IMR-90 (cell line): Measurements from ENCODE around the gene XPO4. TPM values are rescaled to one million over a fixed set of nuclear protein-coding genes. Genes with fewer than 3 reads are reported as not detected.

Experiments
- ATAC-seq: fragments of 200-7000 bp; cut with Tn5 transposase; 2 replicates; pipeline ENCODE4 v1.9.1; 2020; ENCODE audit warnings: low read depth, mild to moderate bottlenecking, moderate library complexity
- BruUV-seq: library from RNA; stranded (reverse); fragments of 400-500 nt; replicated peaks from 2 replicates; lab custom pipeline; 2021; lab: Mats Ljungman, UMichigan
- CTCF ChIA-PET: fragments of 300-600 bp; formaldehyde crosslinking; extraction: SDS; loops from one replicate; lab custom pipeline; 2021; ENCODE audit warnings: antibody characterized with exemption; lab: Yijun Ruan, JAX
- POLR2A ChIA-PET: fragments of 300-600 bp; sonication (Branson Sonifier 250); formaldehyde crosslinking; loops from one replicate; lab custom pipeline; 2022; ENCODE audit warnings: antibody characterized with exemption; ENCODE audit not compliant: unreplicated experiment; lab: Charles Lee
- DNase-seq: peaks from one replicate; pipeline ENCODE4 v3.0.0; 2013
- H2AFZ ChIP-seq: replicated peaks from 2 replicates; pipeline ENCODE3; 2013; ENCODE audit warnings: low read length, mild to moderate bottlenecking; ENCODE audit not compliant: poor library complexity
- H2AK5ac ChIP-seq: 2 replicates; pipeline ENCODE4 v1.6.1; 2013; ENCODE audit warnings: low read depth, low read length, inconsistent platforms
- H2AK9ac ChIP-seq: replicated peaks from 2 replicates; pipeline ENCODE3; 2013; ENCODE audit warnings: mild to moderate bottlenecking, low read depth, low read length, moderate library complexity; ENCODE audit not compliant: poor library complexity
- H2BK120ac ChIP-seq: 2 replicates; pipeline ENCODE4 v1.6.1; 2013; ENCODE audit warnings: low read depth, low read length, inconsistent platforms
- H2BK15ac ChIP-seq: 3 replicates; pipeline ENCODE4 v1.6.1; 2013; ENCODE audit warnings: low read depth, low read length, inconsistent platforms
- H2BK20ac ChIP-seq: 2 replicates; pipeline ENCODE4 v1.6.1; 2013; ENCODE audit warnings: low read depth, mild to moderate bottlenecking, inconsistent platforms, low read length, moderate library complexity
- H2BK5ac ChIP-seq: 2 replicates; pipeline ENCODE4 v1.6.1; 2013; ENCODE audit warnings: mild to moderate bottlenecking, low read depth, low read length, inconsistent platforms; ENCODE audit not compliant: poor library complexity, severe bottlenecking
- H3K14ac ChIP-seq: replicated peaks from 2 replicates; pipeline ENCODE4 v1.6.1; 2013; ENCODE audit warnings: low read depth, low read length, inconsistent platforms
- H3K18ac ChIP-seq: 2 replicates; pipeline ENCODE4 v1.6.1; 2013; ENCODE audit warnings: low read depth, low read length, control low read depth
- H3K23ac ChIP-seq: 2 replicates; pipeline ENCODE4 v1.6.1; 2013; ENCODE audit warnings: low read depth, low read length, inconsistent platforms
- H3K27ac ChIP-seq: 2 replicates; pipeline ENCODE4 v1.5.1; 2013; ENCODE audit warnings: mild to moderate bottlenecking, control low read depth, low read length; ENCODE audit not compliant: insufficient read depth
- H3K27me3 ChIP-seq: 2 replicates; pipeline ENCODE4 v1.6.1; 2013; ENCODE audit warnings: low read length; ENCODE audit not compliant: control insufficient read depth, insufficient read depth
- H3K36me3 ChIP-seq: 2 replicates; pipeline ENCODE4 v1.6.1; 2013; ENCODE audit warnings: low read length, mixed read lengths; ENCODE audit not compliant: control insufficient read depth, insufficient read depth
- H3K4ac ChIP-seq: 2 replicates; pipeline ENCODE4 v1.6.1; 2013; ENCODE audit warnings: low read depth, low read length, inconsistent platforms
- H3K4me1 ChIP-seq: 2 replicates; pipeline ENCODE4 v1.6.1; 2013; ENCODE audit warnings: low read length, mixed read lengths; ENCODE audit not compliant: control insufficient read depth, insufficient read depth
- H3K4me2 ChIP-seq: 2 replicates; pipeline ENCODE4 v1.6.1; 2013; ENCODE audit warnings: low read depth, mild to moderate bottlenecking, control low read depth, low read length, moderate library complexity
- H3K4me3 ChIP-seq: 2 replicates; pipeline ENCODE4 v1.5.1; 2013; ENCODE audit warnings: low read depth, mild to moderate bottlenecking, control low read depth, low read length, moderate library complexity; ENCODE audit not compliant: insufficient read depth
- H3K56ac ChIP-seq: 2 replicates; pipeline ENCODE4 v1.6.1; 2013; ENCODE audit warnings: low read length, inconsistent platforms; ENCODE audit not compliant: insufficient read depth; ENCODE audit errors: extremely low read depth
- H3K79me1 ChIP-seq, 2 experiments: 2 replicates each; pipeline ENCODE4 v1.6.1; 2013; ENCODE audit warnings: low read length in 2 of 2, inconsistent platforms in 1 of 2, low read depth in 1 of 2
- H3K9ac ChIP-seq: 2 replicates; pipeline ENCODE4 v1.6.1; 2013; ENCODE audit warnings: low read depth, low read length, control low read depth
- H3K9me1 ChIP-seq: 2 replicates; pipeline ENCODE4 v1.6.1; 2013; ENCODE audit warnings: low read length, inconsistent platforms; ENCODE audit not compliant: insufficient read depth
- H3K9me3 ChIP-seq: 2 replicates; pipeline ENCODE4 v1.6.1; 2013; ENCODE audit warnings: low read length; ENCODE audit not compliant: control insufficient read depth, insufficient read depth
- H4K20me1 ChIP-seq: 2 replicates; pipeline ENCODE4 v1.6.1; 2013; ENCODE audit warnings: low read length, inconsistent platforms; ENCODE audit not compliant: insufficient read depth
- H4K5ac ChIP-seq: 2 replicates; pipeline ENCODE4 v1.6.1; 2013; ENCODE audit warnings: mild to moderate bottlenecking, low read depth, low read length, control low read depth
- H4K8ac ChIP-seq, 2 experiments: 2 replicates each; pipeline ENCODE4 v1.6.1; 2013; ENCODE audit warnings: low read depth in 2 of 2, low read length in 2 of 2, control low read depth in 1 of 2, inconsistent platforms in 1 of 2
- H4K91ac ChIP-seq: 2 replicates; pipeline ENCODE4 v1.6.1; 2013; ENCODE audit warnings: low read depth, low read length, inconsistent platforms; ENCODE audit not compliant: insufficient read depth
- BHLHE40 ChIP-seq: fragments of 150-350 bp; IDR thresholded peaks from 2 replicates; pipeline ENCODE4 v1.6.1; 2016; ENCODE audit warnings: mild to moderate bottlenecking, low read depth, low read length
- CTCF ChIP-seq: conservative IDR thresholded peaks from 2 replicates; pipeline ENCODE4 v1.5.1; 2012; ENCODE audit warnings: mild to moderate bottlenecking, low read depth, low read length, improper control_type of control experiment
- ELK1 ChIP-seq: fragments of 150-350 bp; IDR thresholded peaks from 2 replicates; pipeline ENCODE4 v1.6.1; 2016; ENCODE audit warnings: low read depth, mild to moderate bottlenecking, low read length, moderate library complexity, borderline replicate concordance
- FOS ChIP-seq: fragments of 150-350 bp; IDR thresholded peaks from 2 replicates; pipeline ENCODE4 v1.6.1; 2016; ENCODE audit warnings: low read depth, low read length
- MAFK ChIP-seq: IDR thresholded peaks from 2 replicates; pipeline ENCODE4 v1.6.1; 2012; ENCODE audit warnings: low read depth, low read length, improper control_type of control experiment
- MXI1 ChIP-seq: IDR thresholded peaks from 2 replicates; pipeline ENCODE4 v1.6.1; 2012; ENCODE audit warnings: low read depth, mild to moderate bottlenecking, low read length, moderate library complexity, borderline replicate concordance
- NFE2L2 ChIP-seq: fragments of 150-350 bp; IDR thresholded peaks from 2 replicates; pipeline ENCODE4 v1.6.1; 2016; ENCODE audit warnings: low read depth, mild to moderate bottlenecking, low read length
- POLR2A ChIP-seq: IDR thresholded peaks from 2 replicates; pipeline ENCODE4 v1.6.1; 2012; ENCODE audit warnings: mild to moderate bottlenecking, low read depth, low read length
- RAD21 ChIP-seq: IDR thresholded peaks from 2 replicates; pipeline ENCODE4 v1.6.1; 2012; ENCODE audit warnings: low read length, improper control_type of control experiment
- RCOR1 ChIP-seq: IDR thresholded peaks from 2 replicates; pipeline ENCODE4 v1.6.1; 2012; ENCODE audit warnings: mild to moderate bottlenecking, low read length, improper control_type of control experiment; ENCODE audit not compliant: insufficient replicate concordance
- RFX5 ChIP-seq: IDR thresholded peaks from 2 replicates; pipeline ENCODE4 v1.8.0; 2012; ENCODE audit warnings: low read depth, mild to moderate bottlenecking, low read length, moderate library complexity
- SMC3 ChIP-seq: fragments of 150-350 bp; IDR thresholded peaks from 2 replicates; pipeline ENCODE4 v1.6.1; 2016; ENCODE audit warnings: low read depth, mild to moderate bottlenecking, antibody characterized with exemption, low read length, moderate library complexity
- USF2 ChIP-seq: fragments of 150-350 bp; IDR thresholded peaks from 2 replicates; pipeline ENCODE4 v1.6.1; 2017; ENCODE audit warnings: mild to moderate bottlenecking, antibody characterized with exemption, low read length, low read depth
- WGBS, 2 experiments: methylation state at CpG; one replicate each; pipeline versions ENCODE4 v1.1.5 to v1.1.7; 2013; ENCODE audit warnings: missing lambda C conversion rate in 2 of 2; ENCODE audit not compliant: insufficient read length in 1 of 2; ENCODE audit errors: extremely low coverage in 2 of 2; 5-methylcytosine and 5-hydroxymethylcytosine counted together
- dilution Hi-C: fragments of 300-500 bp; cut with HindIII; formaldehyde crosslinking; loops from one replicate; pipeline ENCODE4 v1.14.3; 2018; ENCODE audit warnings: low sequenced_read_pairs; ENCODE audit not compliant: unreplicated experiment
- in situ Hi-C: fragments of 300-500 bp; cut with MboI; formaldehyde crosslinking; loops from 3 replicates; pipeline ENCODE4 v1.14.3; 2019; ENCODE audit warnings: low sequenced_read_pairs, inconsistent platforms, mixed read lengths
- intact Hi-C: fragments of 100-400 bp; cut with micrococcal nuclease; formaldehyde crosslinking; loops from 2 replicates; pipeline ENCODE4 v1.10.0; 2022
- polyA plus RNA-seq, 3 experiments: library from polyadenylated mRNA; depleted of rRNA; stranded (reverse); fragments of >200 nt; gene quantifications; 2 replicates each; pipeline ENCODE4 v1.2.3, GENCODE V29; 2012; ENCODE audit warnings: low replicate concordance in 1 of 3
- total RNA-seq: library from RNA; depleted of rRNA; stranded (reverse); fragments of >200 nt; gene quantifications from 2 replicates; pipeline ENCODE4 v1.2.3, GENCODE V29; 2012

XPO4 gene
- total and polyA plus RNA-seq, 2 of the 4 experiments (the other 2 are of a cell fraction) = 5.0 to 21.1 TPM

GRCh38 chr13:20778311-20778710, 124.2 kb downstream of the XPO4 start:
- TF ChIP-seq BHLHE40 = no peak
- TF ChIP-seq RCOR1 = no peak
- no peak for TF ChIP-seq POLR2A
- no peak for TF ChIP-seq USF2
- no peak for TF ChIP-seq MXI1
- no peak for TF ChIP-seq RFX5
- no peak for TF ChIP-seq ELK1
- TF ChIP-seq RAD21 = no peak
- no peak for TF ChIP-seq FOS
- TF ChIP-seq SMC3 = no peak
- TF ChIP-seq CTCF = no peak
- TF ChIP-seq NFE2L2 = no peak
- no peak for TF ChIP-seq MAFK
- dilution Hi-C loops (no loop called here), intact Hi-C loops (no loop called here), in situ Hi-C loops (no loop called here)
- no peak for DNase-seq
- no peak overlapping the region for H2AFZ ChIP-seq
- ATAC-seq = no peak
- no peak overlapping the region for H2AK9ac ChIP-seq
- ChIA-PET CTCF (interaction anchor here (1.0 kb wide), 1 partner anchor 14 kb away, joined by 4 read pairs; no protein-coding TSS in a partner anchor), POLR2A (no interaction called here)
- H3K36me3 ChIP-seq = peaks cover 1% of the 10 kb centered on the region; the same call in 1 of the 2 replicates
- no peak overlapping the region for H3K18ac ChIP-seq
- H2BK15ac ChIP-seq = no peak overlapping the region
- no peak overlapping the region for H2AK5ac ChIP-seq
- no peak overlapping the region for H3K23ac ChIP-seq
- no peak overlapping the region for H3K4me3 ChIP-seq
- no peak overlapping the region for H3K9ac ChIP-seq
- H4K91ac ChIP-seq = no peak overlapping the region
- no peak overlapping the region for H2BK5ac ChIP-seq
- no peaks in the 10 kb centered on the region for H3K27me3 ChIP-seq
- no peak overlapping the region for H4K5ac ChIP-seq
- BruUV-seq = no TSS peak
- WGBS, 2 experiments = no CpG with 5 or more reads among the region's 1 CpG
- H3K56ac ChIP-seq = no peak overlapping the region
- H3K14ac ChIP-seq = no peak overlapping the region
- H3K4me2 ChIP-seq = no peak overlapping the region
- H4K20me1 ChIP-seq = no peaks in the 10 kb centered on the region
- H3K4me1 ChIP-seq = no peaks in the 10 kb centered on the region
- no peak overlapping the region for H3K27ac ChIP-seq
- H3K9me3 ChIP-seq = no peaks in the 10 kb centered on the region
- no peak overlapping the region for H2BK120ac ChIP-seq
- no peak overlapping the region for H4K8ac ChIP-seq
- no peaks in the 10 kb centered on the region for H3K9me1 ChIP-seq
- no peak overlapping the region for H3K4ac ChIP-seq
- no peak overlapping the region for H2BK20ac ChIP-seq
- H3K79me1 ChIP-seq = peaks cover 0 to 4% of the 10 kb centered on the region in 2 experiments; a peak in 3 of 4 replicates
